ENCODE measurements around the gene EEFSEC.

- TF ChIP-seq CTCF (conservative IDR thresholded peaks at IDR 0.05; ENCODE audit: low read depth, low read length) (no peak), RAD21 (IDR thresholded peaks at IDR 0.05; ENCODE audit: low read length) (no peak), USF2 (IDR thresholded peaks at IDR 0.05; ENCODE audit: low read depth, low read length) (no peak)
Measured at GRCh38 chr3:128243602-128244504, 90.6 kb downstream of the EEFSEC start.
